ENCODE results near the gene SPTBN1.

GRCh38 chr2:54653572-54654204 is 197.6 kb downstream of the SPTBN1 start:
- TF ChIP-seq CTCF (conservative IDR thresholded peaks at IDR 0.05; ENCODE audit: low read depth in 2 of 2) = no peak; a peak in 1 of 4 replicates
- TF ChIP-seq POLR2AphosphoS5 (IDR thresholded peaks at IDR 0.05; ENCODE audit: low read depth) = no peak
- TF ChIP-seq ETS1 (IDR thresholded peaks at IDR 0.05) = no peak
- no peak for TF ChIP-seq EZH2 (IDR thresholded peaks at IDR 0.05; ENCODE audit: low read depth, unreplicated experiment)
- TF ChIP-seq JUNB (IDR thresholded peaks at IDR 0.05; ENCODE audit: unreplicated experiment) = no peak
- TF ChIP-seq EZH2phosphoT487 (IDR thresholded peaks at IDR 0.05; ENCODE audit: unreplicated experiment) = no peak
- TF ChIP-seq CREB1 (CRISPR knock-in tag; IDR thresholded peaks at IDR 0.05; ENCODE audit: low read depth) = no peak
- TF ChIP-seq REST (IDR thresholded peaks at IDR 0.05; ENCODE audit: unreplicated experiment) = no peak

All from GM23338 (cell line).